Endothelial cell of umbilical vein (primary cell): ENCODE data around the gene IFI35. TPM values are rescaled to one million over a fixed set of nuclear protein-coding genes. Genes with fewer than 3 reads are reported as not detected.

ENCODE experiments used
- BruUV-seq: library from RNA; stranded (reverse); fragments of 400-500 nt; replicated peaks from 2 replicates; lab custom pipeline; 2021; lab: Mats Ljungman, UMichigan
- CTCF ChIA-PET: fragments of 300-600, 350-600 bp; sonication (Branson Sonifier 250); formaldehyde crosslinking; loops from one replicate; lab custom pipeline; 2021; ENCODE audit warnings: antibody characterized with exemption, inconsistent platforms; lab: Charles Lee
- POLR2A ChIA-PET: fragments of 300-600, 350-600 bp; sonication (Branson Sonifier 250); formaldehyde crosslinking; loops from one replicate; lab custom pipeline; 2021; ENCODE audit warnings: antibody characterized with exemption, inconsistent platforms; lab: Charles Lee
- DNase-seq: peaks from one replicate; pipeline ENCODE4 v3.0.0-alpha.2; 2011; ENCODE audit warnings: low read depth, low spot score
- FAIRE-seq: peaks from 2 replicates; lab custom pipeline; 2011; peaks lifted over from hg19 to GRCh38; lab: Jason Lieb, UNC
- H2AFZ ChIP-seq: 2 replicates; pipeline ENCODE4 v1.6.0; 2012; ENCODE audit warnings: low read depth, low read length, control low read depth, inconsistent platforms
- H3K27ac ChIP-seq: 2 replicates; pipeline ENCODE4 v1.5.1; 2011; ENCODE audit warnings: low read depth, mild to moderate bottlenecking, control low read depth, low read length, moderate library complexity; ENCODE audit not compliant: insufficient read depth
- H3K27me3 ChIP-seq, 2 experiments: 2 replicates each; pipeline versions ENCODE4 v1.6.0 to v1.6.1; 2011; ENCODE audit warnings: low read length in 2 of 2, mixed read lengths in 1 of 2; ENCODE audit not compliant: control insufficient read depth in 2 of 2, insufficient read depth in 2 of 2
- H3K36me3 ChIP-seq, 2 experiments: 2 replicates in 1 of 2; 3 replicates in 1 of 2; pipeline ENCODE4 v1.5.1; 2011; ENCODE audit warnings: low read length in 2 of 2, mild to moderate bottlenecking in 1 of 2, moderate library complexity in 1 of 2; ENCODE audit not compliant: control insufficient read depth in 2 of 2, insufficient read depth in 2 of 2; ENCODE audit errors: extremely low read depth in 1 of 2
- H3K4me1 ChIP-seq: 3 replicates; pipeline ENCODE4 v1.5.1; 2011; ENCODE audit warnings: mild to moderate bottlenecking, low read length; ENCODE audit not compliant: control insufficient read depth, insufficient read depth; ENCODE audit errors: extremely low read depth
- H3K4me2 ChIP-seq: 2 replicates; pipeline ENCODE4 v1.6.1; 2011; ENCODE audit warnings: low read length, control low read depth, mixed read lengths; ENCODE audit not compliant: insufficient read depth
- H3K4me3 ChIP-seq, 3 experiments: fragments of 200-600 bp in 1 of 3; sonication (generic), shearing (Covaris generic) in 1 of 3; replicated peaks in 1 of 3; 2 replicates each; pipeline ENCODE4 v1.5.1; 2011 to 2016; ENCODE audit warnings: control low read depth in 3 of 3, low read length in 3 of 3, mild to moderate bottlenecking in 2 of 3, inconsistent platforms in 1 of 3, low read depth in 1 of 3, moderate library complexity in 1 of 3; ENCODE audit not compliant: insufficient read depth in 1 of 3
- H3K79me2 ChIP-seq: 2 replicates; pipeline ENCODE4 v1.6.0; 2012; ENCODE audit warnings: low read length, inconsistent platforms; ENCODE audit not compliant: control insufficient read depth, insufficient read depth
- H3K9ac ChIP-seq: replicated peaks from 2 replicates; pipeline ENCODE3; 2011; ENCODE audit warnings: low read length, control low read depth; ENCODE audit not compliant: insufficient read depth; ENCODE audit errors: extremely low read depth
- H3K9me1 ChIP-seq: replicated peaks from 3 replicates; pipeline ENCODE4 v1.6.0; 2011; ENCODE audit warnings: mild to moderate bottlenecking, low read length; ENCODE audit not compliant: control insufficient read depth, insufficient read depth; ENCODE audit errors: extremely low read depth
- H3K9me3 ChIP-seq: replicated peaks from 2 replicates; pipeline ENCODE4 v1.5.1; 2012; ENCODE audit warnings: low read length, inconsistent platforms; ENCODE audit not compliant: control insufficient read depth, insufficient read depth
- H4K20me1 ChIP-seq: replicated peaks from 2 replicates; pipeline ENCODE3; 2011; ENCODE audit warnings: mild to moderate bottlenecking, low read length; ENCODE audit not compliant: control insufficient read depth, insufficient read depth; ENCODE audit errors: extremely low read depth
- EZH2 ChIP-seq: IDR thresholded peaks from 2 replicates; pipeline ENCODE4 v1.6.1; 2012; ENCODE audit warnings: borderline replicate concordance, low read depth, mild to moderate bottlenecking, moderate library complexity, low read length, inconsistent platforms; ENCODE audit not compliant: severe bottlenecking
- FOS ChIP-seq: IDR thresholded peaks from 2 replicates; pipeline ENCODE4 v1.6.1; 2011; ENCODE audit warnings: mild to moderate bottlenecking, low read length, moderate library complexity, borderline replicate concordance; ENCODE audit not compliant: insufficient read depth
- GATA2 ChIP-seq: IDR thresholded peaks from 2 replicates; pipeline ENCODE4 v1.7.0; 2011; ENCODE audit warnings: low read depth, mild to moderate bottlenecking, moderate library complexity, mixed read lengths, low read length; ENCODE audit not compliant: insufficient read length, insufficient read depth
- JUN ChIP-seq: IDR thresholded peaks from 2 replicates; pipeline ENCODE4 v1.6.1; 2011; ENCODE audit warnings: borderline replicate concordance, low read depth; ENCODE audit not compliant: insufficient read length, insufficient read depth
- MYC ChIP-seq: IDR thresholded peaks from one replicate; pipeline ENCODE4 v1.6.1; 2011; ENCODE audit warnings: mild to moderate bottlenecking, low read depth, low read length
- POLR2A ChIP-seq: IDR thresholded peaks from 2 replicates; pipeline ENCODE4 v1.6.1; 2012; ENCODE audit warnings: low read depth, mild to moderate bottlenecking, control low read depth, low read length
- POLR2AphosphoS5 ChIP-seq: IDR thresholded peaks from 2 replicates; pipeline ENCODE4 v1.6.1; 2012; ENCODE audit warnings: low read depth, mild to moderate bottlenecking, control low read depth, low read length, moderate library complexity; ENCODE audit not compliant: insufficient read depth
- dilution Hi-C: fragments of 300-500 bp; cut with MboI; formaldehyde crosslinking; loops from one replicate; pipeline ENCODE4 v1.15.0; 2019; ENCODE audit warnings: low sequenced_read_pairs; ENCODE audit not compliant: extremely low pct_ligation_motif_present
- intact Hi-C: fragments of 100-400 bp; cut with micrococcal nuclease; formaldehyde crosslinking; loops from one replicate; pipeline ENCODE4 v1.10.0; 2022
- polyA plus RNA-seq, 4 experiments: library from polyadenylated mRNA; depleted of rRNA in 3 of 4; stranded (reverse) in 3 of 4; unstranded in 1 of 4; fragments of >200 nt; gene quantifications; 2 replicates each; pipeline versions ENCODE4 v1.2.1 to v1.2.3, GENCODE V29; 2011 to 2012; ENCODE audit warnings: missing spikeins in 1 of 4
- total RNA-seq: library from RNA; stranded (reverse); gene quantifications from 2 replicates; pipeline ENCODE4 v1.2.3, GENCODE V29; 2021
- TF ChIP-seq, protein P1 (sequence below): IDR thresholded peaks from 2 replicates; pipeline ENCODE4 v1.6.1; 2011; ENCODE audit not compliant: insufficient read depth, insufficient read length
- TF ChIP-seq, protein P2 (sequence below), 2 donors: IDR thresholded peaks; 1 replicate in 1 of 2; 2 replicates in 1 of 2; pipeline ENCODE4 v1.5.1; 2011; ENCODE audit warnings: low read length in 2 of 2, mild to moderate bottlenecking in 2 of 2, moderate library complexity in 2 of 2, control low read depth in 1 of 2, inconsistent platforms in 1 of 2, low read depth in 1 of 2; ENCODE audit not compliant: insufficient read depth in 1 of 2; ENCODE audit errors: extremely low read depth in 1 of 2

IFI35 gene
- total and polyA plus RNA-seq, 2 donors (not counting 3 experiments of a cell fraction or from before 2014, with no cell fraction given), result 11.1 to 22.5 TPM

DNA sequence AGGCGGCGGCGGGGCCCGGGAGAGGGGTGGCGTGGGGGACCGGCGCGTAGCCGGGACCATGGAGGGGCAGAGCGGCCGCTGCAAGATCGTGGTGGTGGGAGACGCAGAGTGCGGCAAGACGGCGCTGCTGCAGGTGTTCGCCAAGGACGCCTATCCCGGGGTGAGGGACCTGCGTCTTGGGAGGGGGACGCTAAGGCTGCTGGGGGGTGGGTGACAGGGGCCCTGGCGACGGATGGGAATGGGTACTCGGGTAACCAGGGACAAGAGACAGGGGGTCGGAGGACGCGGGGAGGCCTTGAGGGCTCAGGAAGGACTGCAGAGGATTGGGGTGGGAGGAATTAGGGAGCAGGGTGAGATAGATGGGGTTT, 18.7 kb downstream of the IFI35 start:
- Histone ChIP-seq H3K4me2 (no peak overlapping the region), H3K36me3 (no peaks in the 10 kb centered on the region), H3K27ac (no peak overlapping the region)

More for the DNA sequence above, 18.7 kb downstream of the IFI35 start:
- no peaks in the 10 kb centered on the region for H3K27me3 ChIP-seq
- ChIA-PET CTCF (interaction anchor here (1.1 to 3.4 kb wide), 5 partner anchors 27 to 314 kb away, joined by 3 to 20 read pairs (median 9); partner anchors contain the start of gene RPL27), POLR2A (interaction anchor here (1.6 kb wide), 1 partner anchor 291 kb away, joined by 21 read pairs; no protein-coding TSS in a partner anchor)
- H3K79me2 ChIP-seq, result peaks cover 11% of the 10 kb centered on the region
- H2AFZ ChIP-seq, result peak overlapping the region; percentile 74
- DNase-seq (no peak), FAIRE-seq (no peak)
- H3K9me1 ChIP-seq, result no peaks in the 10 kb centered on the region
- dilution Hi-C loops (no loop called here), intact Hi-C loops (loop anchor here (2.0 kb wide), 1 partner anchor 100 kb away; the partner anchor contains the start of gene BRCA1)
- H3K9me3 ChIP-seq, result no peaks in the 10 kb centered on the region
- peak overlapping the region in 1 of 3 experiments; percentile 53 for H3K4me3 ChIP-seq
- no TSS peak for BruUV-seq
- no peak overlapping the region for H3K9ac ChIP-seq
- H4K20me1 ChIP-seq, result no peaks in the 10 kb centered on the region
- no peak for TF ChIP-seq JUN
- no peak for TF ChIP-seq FOS
- TF ChIP-seq GATA2, result no peak
- TF ChIP-seq EZH2, result no peak
- no peak for TF ChIP-seq POLR2AphosphoS5
- TF ChIP-seq, protein P1, sequence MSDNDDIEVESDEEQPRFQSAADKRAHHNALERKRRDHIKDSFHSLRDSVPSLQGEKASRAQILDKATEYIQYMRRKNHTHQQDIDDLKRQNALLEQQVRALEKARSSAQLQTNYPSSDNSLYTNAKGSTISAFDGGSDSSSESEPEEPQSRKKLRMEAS, result no peak
- TF ChIP-seq POLR2A, result no peak
- no peak for TF ChIP-seq MYC
- TF ChIP-seq, protein P2, sequence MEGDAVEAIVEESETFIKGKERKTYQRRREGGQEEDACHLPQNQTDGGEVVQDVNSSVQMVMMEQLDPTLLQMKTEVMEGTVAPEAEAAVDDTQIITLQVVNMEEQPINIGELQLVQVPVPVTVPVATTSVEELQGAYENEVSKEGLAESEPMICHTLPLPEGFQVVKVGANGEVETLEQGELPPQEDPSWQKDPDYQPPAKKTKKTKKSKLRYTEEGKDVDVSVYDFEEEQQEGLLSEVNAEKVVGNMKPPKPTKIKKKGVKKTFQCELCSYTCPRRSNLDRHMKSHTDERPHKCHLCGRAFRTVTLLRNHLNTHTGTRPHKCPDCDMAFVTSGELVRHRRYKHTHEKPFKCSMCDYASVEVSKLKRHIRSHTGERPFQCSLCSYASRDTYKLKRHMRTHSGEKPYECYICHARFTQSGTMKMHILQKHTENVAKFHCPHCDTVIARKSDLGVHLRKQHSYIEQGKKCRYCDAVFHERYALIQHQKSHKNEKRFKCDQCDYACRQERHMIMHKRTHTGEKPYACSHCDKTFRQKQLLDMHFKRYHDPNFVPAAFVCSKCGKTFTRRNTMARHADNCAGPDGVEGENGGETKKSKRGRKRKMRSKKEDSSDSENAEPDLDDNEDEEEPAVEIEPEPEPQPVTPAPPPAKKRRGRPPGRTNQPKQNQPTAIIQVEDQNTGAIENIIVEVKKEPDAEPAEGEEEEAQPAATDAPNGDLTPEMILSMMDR (IDR thresholded peaks at IDR 0.05; ENCODE audit: extremely low read depth in 1 of 2, insufficient read depth in 1 of 2, low read depth in 1 of 2, low read length in 2 of 2), result no peak
- H3K4me1 ChIP-seq, result peaks cover 6% of the 10 kb centered on the region
